Kidney epithelial cell (primary cell): Measurements from ENCODE around the gene RIGI. TPM values are rescaled to one million over a fixed set of nuclear protein-coding genes. Genes with fewer than 3 reads are reported as not detected.

Source experiments
- DNase-seq: peaks from one replicate; pipeline ENCODE4 v3.0.0-alpha.2; 2010; ENCODE audit warnings: low read depth
- H3K27me3 ChIP-seq: 2 replicates; pipeline ENCODE4 v1.6.0; 2011; ENCODE audit warnings: low read length; ENCODE audit not compliant: control insufficient read depth, insufficient read depth
- H3K36me3 ChIP-seq: 2 replicates; pipeline ENCODE4 v1.5.1; 2011; ENCODE audit warnings: low read length; ENCODE audit not compliant: control insufficient read depth, insufficient read depth
- H3K4me3 ChIP-seq: 2 replicates; pipeline ENCODE4 v1.5.1; 2011; ENCODE audit warnings: low read depth, mild to moderate bottlenecking, control low read depth, low read length
- CTCF ChIP-seq: IDR thresholded peaks from 2 replicates; pipeline ENCODE4 v1.5.1; 2011; ENCODE audit warnings: mild to moderate bottlenecking, moderate library complexity, low read length, control low read depth, inconsistent platforms; ENCODE audit not compliant: insufficient read depth, poor library complexity, severe bottlenecking
- total RNA-seq: library from RNA; depleted of rRNA; stranded (reverse); fragments of >200 nt; gene quantifications from 2 replicates; pipeline ENCODE4 v1.2.3, GENCODE V29; 2015

The RIGI gene
- total RNA-seq, 1 donor from 2014 or later = 18.7 TPM

DNA sequence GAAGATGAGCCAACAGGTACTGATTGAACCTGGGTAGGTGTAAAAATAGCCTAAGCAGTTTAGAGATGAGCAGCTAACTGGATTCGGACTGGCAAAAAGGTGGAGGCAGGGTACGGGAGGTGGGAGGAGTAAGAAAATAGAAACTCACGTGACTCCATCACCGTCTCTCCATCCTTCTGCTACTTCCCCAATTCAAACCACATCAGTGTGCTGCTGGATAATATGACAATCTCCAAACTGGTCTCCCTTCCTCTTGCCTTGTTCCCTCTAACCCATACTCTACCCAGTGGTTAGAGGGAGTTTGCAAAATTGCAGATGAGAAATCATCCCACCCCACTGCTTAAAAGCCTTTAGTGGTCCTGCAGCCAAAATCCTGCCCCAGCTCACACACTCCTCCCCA is 42.7 kb downstream of the RIGI start:
- Histone ChIP-seq H3K36me3 (peaks cover 1% of the 10 kb centered on the region), H3K4me3 (no peak overlapping the region), H3K27me3 (no peaks in the 10 kb centered on the region)
- no peak for TF ChIP-seq CTCF
- DNase-seq = no peak

Other genes with a start within 250 kb of the RIGI start
- gene ACO1, start 141.6 kb downstream of the RIGI start, total RNA-seq = 30.9 and 39.1 TPM in 2 replicates
- gene SMIM27, start 26.1 kb upstream of the RIGI start, total RNA-seq = 4.1 and 5.8 TPM in 2 replicates
- 15.4 and 17.0 TPM in 2 replicates for gene TOPORS, start 26.4 kb upstream of the RIGI start, total RNA-seq
- 37.1 and 45.1 TPM in 2 replicates for gene NDUFB6, start 47.0 kb upstream of the RIGI start, total RNA-seq
- under 0.01 TPM in 1 of 2 replicates, not detected in the other for gene TAF1L, start 109.5 kb upstream of the RIGI start, total RNA-seq